Cardiac septum (tissue), 1 donor: ENCODE results near the gene GPX8. TPM values are rescaled to one million over a fixed set of nuclear protein-coding genes. Genes with fewer than 3 reads are reported as not detected.

Source experiments
- DNase-seq: peaks from one replicate; pipeline ENCODE4 v3.0.0-alpha.2; 2020; ENCODE audit warnings: low spot score
- intact Hi-C: fragments of 100-400 bp; cut with DNase I; formaldehyde crosslinking; loops from one replicate; pipeline ENCODE4 v1.14.0; 2022
- microRNA-seq: library from miRNA; unstranded; fragments of <30 nt; microRNA quantifications from one replicate; pipeline ENCODE4 v1.2.0, GENCODE V29; 2020
- total RNA-seq: library from RNA; stranded (reverse); fragmentation: NEBNext Ultra II Directional; extraction: Animal tissue kit (Norgen Biotek cat#: 25700); gene quantifications from one replicate; pipeline ENCODE4 v1.2.1, GENCODE V29; 2021
- donor health status: DM: no; HTN: no; CAD: no.

Gene GPX8
- total RNA-seq, 1 donor from 2014 or later = 7.4 TPM

GRCh38 chr5:55171471-55171870, 11.5 kb downstream of the GPX8 start:
- intact Hi-C loops = loop anchor here (10.0 kb wide), 3 partner anchors 133 to 2003 kb away; partner anchors contain the start of genes DHX29, GPBP1, MTREX and SLC38A9
- DNase-seq = no peak

GRCh38 chr5:55172051-55172899, 12.3 kb downstream of the GPX8 start:
- intact Hi-C loops = loop anchor here (10.0 kb wide), 3 partner anchors 133 to 2003 kb away; partner anchors contain the start of genes DHX29, GPBP1, MTREX and SLC38A9
- DNase-seq = no peak

GRCh38 chr5:55172937-55173686, 13.1 kb downstream of the GPX8 start, which contains the start of gene CDC20B:
TSS of gene CDC20B (minus strand) at chr5:55173177. CDS start at chr5:55173000, 177 bp downstream.
- peak; percentile 79 for DNase-seq
- intact Hi-C loops = loop anchor here (10.0 kb wide), 3 partner anchors 132 to 2002 kb away; partner anchors contain the start of genes DHX29, GPBP1, MTREX and SLC38A9

GRCh38 chr5:55173687-55174230, 13.8 kb downstream of the GPX8 start:
- no peak for DNase-seq
- intact Hi-C loops = loop anchor here (1.0 to 10.0 kb wide), 4 partner anchors 59 to 2001 kb away; partner anchors contain the start of genes DHX29, GPBP1, MTREX and SLC38A9

DNA sequence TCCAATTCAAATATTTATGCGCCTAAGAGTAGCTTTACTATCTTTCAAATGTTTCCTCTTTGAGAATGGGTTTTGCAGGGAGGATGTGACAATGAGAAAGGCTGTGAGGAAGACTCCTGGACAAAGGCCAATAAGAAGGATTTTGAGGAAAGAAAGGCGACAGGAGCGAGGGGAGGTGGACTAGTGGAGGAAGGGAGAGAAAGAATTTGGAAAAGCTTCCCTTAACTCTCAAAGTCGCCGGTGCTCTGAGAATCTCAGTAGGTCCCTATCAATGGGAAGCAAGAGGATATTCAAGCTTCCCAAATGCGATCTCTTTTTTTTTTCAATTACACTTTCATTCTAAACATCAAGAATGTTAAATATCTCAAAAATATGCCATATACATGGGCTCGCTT, 15.8 kb downstream of the GPX8 start:
- DNase-seq = no peak
- intact Hi-C loops = loop anchor here (10.0 kb wide), 3 partner anchors 129 to 1999 kb away; partner anchors contain the start of genes DHX29, GPBP1, MTREX and SLC38A9

GRCh38 chr5:55176176-55176818, 16.3 kb downstream of the GPX8 start:
- intact Hi-C loops = loop anchor here (10.0 kb wide), 3 partner anchors 129 to 1999 kb away; partner anchors contain the start of genes DHX29, GPBP1, MTREX and SLC38A9
- no peak for DNase-seq

DNA sequence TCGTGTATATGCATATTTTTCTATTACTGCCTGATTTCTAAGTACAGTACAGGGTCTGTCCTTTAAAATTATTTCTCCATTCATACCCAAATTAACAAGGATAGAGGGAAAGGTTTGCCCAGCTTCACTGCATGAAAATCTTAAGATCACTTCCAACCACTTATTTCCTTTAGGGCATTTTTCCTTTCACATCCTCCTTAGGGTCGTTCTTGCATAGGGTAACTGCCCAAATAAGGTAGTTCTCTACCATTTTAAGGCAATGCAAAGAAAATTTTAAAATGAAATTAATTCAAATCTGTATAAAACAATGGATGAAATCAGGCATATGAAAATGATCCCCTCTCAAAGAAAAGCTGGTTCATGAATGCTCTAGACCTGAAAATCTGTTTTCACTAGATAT, 17.1 kb downstream of the GPX8 start:
- intact Hi-C loops = loop anchor here (10.0 kb wide), 3 partner anchors 128 to 1998 kb away; partner anchors contain the start of genes DHX29, GPBP1, MTREX and SLC38A9
- no peak for DNase-seq

- intact Hi-C loops = no loop called here
- no peak for DNase-seq
Measured at GRCh38 chr5:55180016-55180415, 20.0 kb downstream of the GPX8 start.

DNA sequence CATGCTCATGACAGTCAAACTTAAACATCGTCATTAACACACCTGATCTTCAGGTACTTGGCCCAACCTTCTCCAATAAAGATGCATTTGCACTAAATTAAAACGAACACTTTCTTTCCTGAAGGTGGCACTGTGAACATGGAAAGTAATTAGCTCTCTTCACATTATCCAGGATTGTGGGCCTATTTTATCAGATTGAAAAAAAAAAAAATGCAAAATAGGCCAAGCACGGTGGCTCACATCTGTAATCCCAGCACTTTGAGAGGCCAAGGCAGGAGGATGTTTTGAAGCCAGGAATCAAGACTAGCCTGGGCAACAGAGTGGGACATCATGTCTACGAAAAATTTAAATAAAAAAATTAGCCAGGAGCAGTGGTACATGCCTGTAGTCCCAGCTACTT, 27.4 kb downstream of the GPX8 start:
- no peak for DNase-seq
- intact Hi-C loops = no loop called here

GRCh38 chr5:55188656-55189540, 28.9 kb downstream of the GPX8 start:
- DNase-seq = no peak
- intact Hi-C loops = no loop called here

GRCh38 chr5:55191165-55191564, 31.2 kb downstream of the GPX8 start:
- DNase-seq = no peak
- intact Hi-C loops = no loop called here

- no peak for DNase-seq
- intact Hi-C loops = no loop called here
Measured at GRCh38 chr5:55205001-55205400, 45.0 kb downstream of the GPX8 start.

DNA sequence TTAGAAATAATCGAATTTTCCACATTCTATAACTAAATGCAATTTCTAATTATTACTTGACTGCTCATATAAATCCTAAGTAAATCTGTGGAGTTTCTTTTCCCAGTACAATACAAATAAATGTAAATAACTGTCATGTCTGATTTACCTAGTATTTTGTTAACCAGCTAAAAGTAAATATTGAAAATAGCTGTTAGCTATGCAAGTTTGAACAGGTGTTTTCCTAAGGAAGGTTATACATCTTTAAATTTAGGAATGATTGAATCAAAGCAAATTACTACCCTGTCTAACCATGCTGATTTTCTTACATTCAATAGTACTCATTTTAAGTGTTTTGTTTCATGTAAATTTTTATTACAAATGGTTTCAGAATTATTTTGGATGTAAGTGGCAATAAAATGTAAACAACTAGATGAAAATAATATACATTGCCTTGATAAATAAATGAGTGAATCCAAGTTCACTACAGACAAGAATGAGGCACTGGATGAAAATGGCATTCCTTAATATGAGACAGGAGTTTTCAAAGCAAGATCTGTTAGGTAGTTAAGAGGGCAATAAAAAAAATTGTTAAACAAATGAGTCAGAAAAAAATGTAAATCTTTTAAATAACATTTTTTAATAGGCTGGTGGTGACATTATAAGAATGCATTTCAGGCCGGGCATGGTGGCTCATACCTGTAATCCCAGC, 51.4 kb downstream of the GPX8 start:
- intact Hi-C loops = no loop called here
- no peak for DNase-seq

Small RNA genes lying within 50 kb of the gene (microRNA-seq; reads per million reads assigned to microRNA genes)
- gene MIR449A = 16.0 reads per million, percentile 33 among the genes with 10 or more reads in this experiment
- gene MIR449B = not detected
- not detected for gene MIR449C

Other genes with a start within 250 kb of the GPX8 start
- gene ESM1, start 174.6 kb upstream of the GPX8 start, total RNA-seq = 0.81 TPM
- 0.40 TPM for gene GZMK, start 135.9 kb upstream of the GPX8 start, total RNA-seq
- gene GZMA, start 57.5 kb upstream of the GPX8 start, total RNA-seq = 0.65 TPM
- gene CDC20B, start 13.0 kb downstream of the GPX8 start, total RNA-seq = not detected
- not detected for gene MCIDAS, start 67.1 kb downstream of the GPX8 start, total RNA-seq
- 0.22 TPM for gene CCNO, start 73.4 kb downstream of the GPX8 start, total RNA-seq
- gene DHX29, start 147.5 kb downstream of the GPX8 start, total RNA-seq = 18.0 TPM
- gene MTREX, start 147.8 kb downstream of the GPX8 start, total RNA-seq = 52.4 TPM